ENCODE data around the gene PIK3R1.
A peak's percentile ranks its signal among the peaks of the same experiment; 100 is the strongest.

Gene PIK3R1

DNA sequence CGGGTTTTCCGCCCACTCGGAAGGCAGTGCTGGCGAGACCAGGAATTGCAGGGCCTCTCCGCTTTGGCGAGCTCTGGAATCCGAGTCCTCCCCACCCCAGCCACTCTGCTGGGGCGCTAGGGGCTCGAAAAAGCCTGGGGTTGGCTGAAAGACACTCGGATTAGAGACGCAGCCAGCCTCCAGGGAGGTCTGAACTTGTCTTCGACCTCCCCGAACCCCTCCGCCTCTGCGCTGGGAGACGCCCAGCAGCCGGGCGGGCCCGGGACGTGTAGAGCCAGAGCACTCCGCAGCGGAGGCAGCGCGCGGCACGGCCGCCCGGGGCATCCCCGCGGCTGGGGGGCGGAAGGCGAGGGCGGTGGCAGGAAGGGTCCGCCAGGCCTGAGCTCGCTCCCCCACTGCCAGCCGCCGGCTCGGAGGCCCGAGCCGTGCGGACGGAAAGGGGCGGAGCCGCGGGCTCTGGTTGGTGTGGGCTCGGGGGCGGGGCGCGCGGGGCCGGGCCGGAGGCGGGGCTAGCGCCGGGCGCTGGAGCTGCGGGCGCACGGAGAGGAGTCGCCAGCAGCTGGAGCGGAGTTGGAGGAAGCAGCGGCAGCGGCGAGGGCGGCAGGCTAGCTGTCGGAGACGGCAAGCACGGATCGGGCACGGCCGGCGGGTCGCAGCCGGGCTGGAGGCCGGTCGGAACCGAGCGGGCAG lies at the start of gene PIK3R1:
TSS of gene PIK3R1 (plus strand) at position 549 of the 690 bp plus-strand sequence. CDS start 10,920 bp downstream, outside the sequence.
- TF ChIP-seq CTCF (IDR thresholded peaks at IDR 0.05; ENCODE audit: low read depth, low read length, missing control alignments) = peak; percentile 35
- peak; percentile 80 for DNase-seq (ENCODE audit: low read depth)
- peak within 1 kb of the TSS; percentile 95 for H3K4me3 ChIP-seq (ENCODE audit: low read depth, low read length)

GRCh38 chr5:68167195-68167651 lies 48.3 kb upstream of the PIK3R1 start:
- TF ChIP-seq CTCF (IDR thresholded peaks at IDR 0.05; ENCODE audit: low read depth, low read length, missing control alignments) = no peak
- DNase-seq (ENCODE audit: low read depth) = no peak
- H3K4me3 ChIP-seq (ENCODE audit: low read depth, low read length) = no peak overlapping the region

DNA sequence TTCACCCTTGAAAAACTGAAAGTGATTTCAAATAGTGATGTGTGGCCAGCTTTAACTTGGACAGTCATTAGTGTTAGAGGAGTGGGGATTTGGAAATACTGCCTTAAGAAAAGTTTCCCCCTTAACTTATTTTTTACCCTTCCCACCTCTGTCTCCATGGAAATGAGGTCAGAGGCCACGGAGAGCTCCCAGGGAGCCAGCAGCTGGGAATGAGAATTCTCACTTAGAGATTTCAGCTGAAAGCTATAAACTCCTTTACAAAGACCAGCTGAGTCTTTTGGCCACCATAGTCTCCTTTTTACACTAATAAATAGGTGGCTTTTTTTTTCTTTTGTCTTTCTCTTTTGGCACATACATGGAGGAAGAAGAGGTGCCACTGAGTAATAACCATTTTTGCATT lies 45.7 kb upstream of the PIK3R1 start:
- no peak for DNase-seq (ENCODE audit: low read depth)
- TF ChIP-seq CTCF (IDR thresholded peaks at IDR 0.05; ENCODE audit: low read depth, low read length, missing control alignments) = no peak
- no peak overlapping the region for H3K4me3 ChIP-seq (ENCODE audit: low read depth, low read length)

GRCh38 chr5:68170826-68171558 lies 44.6 kb upstream of the PIK3R1 start:
- no peak overlapping the region for H3K4me3 ChIP-seq (ENCODE audit: low read depth, low read length)
- DNase-seq (ENCODE audit: low read depth) = no peak
- TF ChIP-seq CTCF (IDR thresholded peaks at IDR 0.05; ENCODE audit: low read depth, low read length, missing control alignments) = no peak

GRCh38 chr5:68172314-68172713 lies 43.2 kb upstream of the PIK3R1 start:
- no peak for DNase-seq (ENCODE audit: low read depth)
- no peak overlapping the region for H3K4me3 ChIP-seq (ENCODE audit: low read depth, low read length)
- no peak for TF ChIP-seq CTCF (IDR thresholded peaks at IDR 0.05; ENCODE audit: low read depth, low read length, missing control alignments)

DNA sequence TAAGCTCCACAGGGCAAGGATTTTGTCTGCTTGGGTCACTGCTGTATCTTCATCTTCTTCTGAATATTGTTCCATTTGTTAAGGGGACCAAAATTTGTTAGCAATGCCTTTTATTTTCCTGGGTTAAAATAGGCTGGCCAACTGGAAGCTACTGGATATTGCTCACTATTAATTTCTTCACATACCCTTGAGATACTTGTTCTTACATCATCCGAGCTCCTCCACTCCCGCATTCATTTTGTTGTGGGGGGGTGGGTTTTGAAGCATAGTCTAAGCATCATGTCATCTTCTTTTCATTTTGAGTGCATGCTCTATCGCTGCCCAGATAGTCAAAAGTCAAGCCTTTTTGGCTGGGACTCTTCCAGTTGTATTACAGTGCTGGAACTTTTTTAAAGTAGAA lies 42.5 kb upstream of the PIK3R1 start:
- DNase-seq (ENCODE audit: low read depth) = no peak

More for the DNA sequence above, 42.5 kb upstream of the PIK3R1 start:
- H3K4me3 ChIP-seq (ENCODE audit: low read depth, low read length) = no peak overlapping the region
- TF ChIP-seq CTCF (IDR thresholded peaks at IDR 0.05; ENCODE audit: low read depth, low read length, missing control alignments) = no peak

Data from GM12864 (cell line).